GM12872 (cell line): Measurements from ENCODE around the gene NUP155.

Experiments
- CTCF ChIP-seq: IDR thresholded peaks from 3 replicates; pipeline ENCODE4 v1.5.1; 2011; ENCODE audit warnings: low read depth, mild to moderate bottlenecking, low read length, moderate library complexity; ENCODE audit not compliant: insufficient read depth

Gene NUP155

GRCh38 chr5:37370864-37371726 lies at the start of gene NUP155:
Gene NUP155 (minus strand): TSS chr5:37371106. CDS start chr5:37370977, 129 bp downstream.
- no peak for TF ChIP-seq CTCF

- no peak for TF ChIP-seq CTCF
These were observed 46.4 kb upstream of the NUP155 start for GRCh38 chr5:37417347-37417746.

- no peak for TF ChIP-seq CTCF
These were observed 41.6 kb upstream of the NUP155 start for GRCh38 chr5:37412515-37412914.

GRCh38 chr5:37400501-37400900 lies 29.6 kb upstream of the NUP155 start:
- no peak for TF ChIP-seq CTCF

GRCh38 chr5:37396352-37396751 lies 25.4 kb upstream of the NUP155 start:
- no peak for TF ChIP-seq CTCF

- TF ChIP-seq CTCF, result no peak
These were observed 20.7 kb upstream of the NUP155 start for GRCh38 chr5:37391591-37391990.

- peak; percentile 78 for TF ChIP-seq CTCF
These were observed 8.3 kb upstream of the NUP155 start, which contains the start of gene WDR70 for GRCh38 chr5:37379100-37379628. Gene WDR70 (plus strand): TSS chr5:37379318. CDS start chr5:37379368, 50 bp downstream.
